Hepatocyte (in vitro differentiated cells): ENCODE data around the gene MDH1B. TPM values are rescaled to one million over a fixed set of nuclear protein-coding genes. Genes with fewer than 3 reads are reported as not detected.

Experiments
- DNase-seq: peaks from one replicate; pipeline ENCODE4 v3.0.0-alpha.2; 2016; ENCODE audit warnings: low spot score
- H2AFZ ChIP-seq: fragments of 200-600 bp; sonication (generic); 2 replicates; pipeline ENCODE4 v1.6.0; 2016; ENCODE audit warnings: antibody characterized with exemption, mild to moderate bottlenecking
- H3K27ac ChIP-seq: fragments of 200-600 bp; sonication (generic); 2 replicates; pipeline ENCODE4 v1.5.1; 2016; ENCODE audit warnings: mild to moderate bottlenecking
- H3K27me3 ChIP-seq: fragments of 200-600 bp; sonication (generic); 2 replicates; pipeline ENCODE4 v1.6.1; 2016
- H3K36me3 ChIP-seq: fragments of 200-600 bp; sonication (generic); replicated peaks from 2 replicates; pipeline ENCODE4 v1.5.1; 2016; ENCODE audit warnings: low read depth; ENCODE audit not compliant: insufficient read depth
- H3K4me1 ChIP-seq: fragments of 200-600 bp; sonication (generic); 2 replicates; pipeline ENCODE4 v1.5.1; 2016; ENCODE audit warnings: mild to moderate bottlenecking, moderate library complexity; ENCODE audit not compliant: insufficient read depth
- H3K4me2 ChIP-seq: fragments of 200-600 bp; sonication (generic); 2 replicates; pipeline ENCODE4 v1.6.0; 2016
- H3K4me3 ChIP-seq: fragments of 200-600 bp; sonication (generic); 2 replicates; pipeline ENCODE4 v1.5.1; 2016; ENCODE audit warnings: mild to moderate bottlenecking
- H3K79me2 ChIP-seq: fragments of 200-600 bp; sonication (generic); 2 replicates; pipeline ENCODE4 v1.6.0; 2017; ENCODE audit warnings: mild to moderate bottlenecking
- H3K9me2 ChIP-seq: fragments of 200-600 bp; sonication (generic); replicated peaks from 2 replicates; pipeline ENCODE4 v1.6.0; 2017; ENCODE audit warnings: mild to moderate bottlenecking; ENCODE audit not compliant: insufficient read depth
- H3K9me3 ChIP-seq: fragments of 200-600 bp; sonication (generic); 2 replicates; pipeline ENCODE4 v1.5.1; 2016; ENCODE audit warnings: low read depth, mild to moderate bottlenecking
- H4K20me1 ChIP-seq: fragments of 200-600 bp; sonication (generic); 2 replicates; pipeline ENCODE4 v1.6.0; 2016; ENCODE audit warnings: mild to moderate bottlenecking; ENCODE audit not compliant: insufficient read depth, poor library complexity, severe bottlenecking
- CTCF ChIP-seq: fragments of 200-600 bp; sonication (generic); IDR thresholded peaks from 2 replicates; pipeline ENCODE4 v1.5.1; 2016; ENCODE audit warnings: antibody characterized with exemption, mild to moderate bottlenecking; ENCODE audit not compliant: poor library complexity
- EZH2 ChIP-seq: fragments of 200-600 bp; sonication (generic); IDR thresholded peaks from 2 replicates; pipeline ENCODE4 v1.6.1; 2016; ENCODE audit warnings: antibody characterized with exemption, mild to moderate bottlenecking, borderline replicate concordance
- EZH2phosphoT487 ChIP-seq: fragments of 200-600 bp; sonication (generic); IDR thresholded peaks from one replicate; pipeline ENCODE4 v1.6.1; 2018; ENCODE audit warnings: antibody characterized with exemption, mild to moderate bottlenecking, low read depth, moderate library complexity; ENCODE audit not compliant: unreplicated experiment, severe bottlenecking
- WGBS: methylation state at CpG from one replicate; pipeline ENCODE4 v1.1.6; 2016; ENCODE audit warnings: low lambda C conversion rate; ENCODE audit errors: missing lambda C conversion rate; 5-methylcytosine and 5-hydroxymethylcytosine counted together
- microRNA-seq: library from miRNA; unstranded; fragments of <30 nt; microRNA quantifications from one replicate; pipeline ENCODE4, GENCODE V29; 2017
- polyA plus RNA-seq: library from polyadenylated mRNA; unstranded; fragments of >200 nt; fragmentation: Nextera tagmentation; extraction: Ambion mirVana; gene quantifications from 2 replicates; pipeline ENCODE4 v1.2.1, GENCODE V29; 2016
- small RNA-seq: library from RNA; depleted of rRNA; stranded (forward); fragments of <200 nt; gene quantifications from one replicate; pipeline ENCODE3, GENCODE V24; 2014
- total RNA-seq: library from RNA; depleted of rRNA; stranded (reverse); fragments of >200 nt; gene quantifications from 2 replicates; pipeline ENCODE4 v1.2.3, GENCODE V29; 2014

The MDH1B gene
- total and polyA plus RNA-seq, 2 experiments from 2014 or later: 0.07 to 0.35 TPM

- no peaks in the 10 kb centered on the region for H3K9me3 ChIP-seq
- no peaks in the 10 kb centered on the region for H3K79me2 ChIP-seq
- no peak overlapping the region for H3K4me2 ChIP-seq
- no peaks in the 10 kb centered on the region for H3K9me2 ChIP-seq
- H3K27ac ChIP-seq: no peak overlapping the region
- no peaks in the 10 kb centered on the region for H3K4me1 ChIP-seq
- WGBS: 62% methylated on average over 2 of the region's 2 CpGs
- peaks cover 7% of the 10 kb centered on the region for H3K27me3 ChIP-seq
- no peaks in the 10 kb centered on the region for H3K36me3 ChIP-seq
- H2AFZ ChIP-seq: no peak overlapping the region
- no peak overlapping the region for H3K4me3 ChIP-seq
- no peaks in the 10 kb centered on the region for H4K20me1 ChIP-seq
- TF ChIP-seq EZH2phosphoT487: no peak
- TF ChIP-seq EZH2: no peak
- TF ChIP-seq CTCF: no peak
- no peak for DNase-seq
These were observed 76.7 kb downstream of the MDH1B start for GRCh38 chr2:206688453-206688852.

Small RNA genes within 50 kb of the gene (microRNA-seq; reads per million reads assigned to microRNA genes)
- gene MIR3130-1 (not detected), gene MIR3130-2 (not detected)

Small RNA genes within 50 kb of the gene (small RNA-seq; reads per million reads assigned to genes)
- gene MIR3130-2 (not detected), gene RF00019 (not detected)

Other genes with a start within 250 kb of the MDH1B start
- not detected in 2 replicates for gene FAM237A, start 122.8 kb downstream of the MDH1B start, total RNA-seq
- gene FAM237A, start 122.8 kb downstream of the MDH1B start, polyA plus RNA-seq: not detected in 2 replicates
- gene DYTN, start 46.9 kb downstream of the MDH1B start, total RNA-seq: not detected in 2 replicates
- not detected in 2 replicates for gene DYTN, start 46.9 kb downstream of the MDH1B start, polyA plus RNA-seq
- 34.4 and 37.9 TPM in 2 replicates for gene FASTKD2, start 278 bp upstream of the MDH1B start, total RNA-seq
- 17.7 and 20.0 TPM in 2 replicates for gene FASTKD2, start 278 bp upstream of the MDH1B start, polyA plus RNA-seq
- gene CPO, start 174.2 kb upstream of the MDH1B start, total RNA-seq: 0.36 TPM in 1 of 2 replicates, not detected in the other
- gene CPO, start 174.2 kb upstream of the MDH1B start, polyA plus RNA-seq: not detected in 2 replicates